IPS DF 6.9 (cell line): ENCODE measurements around the gene ANO9.
A peak's percentile ranks its signal among the peaks of the same experiment; 100 is the strongest.
"Not testable (repeated sequence)": the region's sequence is repeated elsewhere in the genome, so short reads cannot be mapped to it uniquely, and the experiment has no call there.

Source experiments
- DNase-seq: peaks from one replicate; pipeline ENCODE4 v3.0.0-alpha.2; 2013; ENCODE audit warnings: low read depth, low spot score
- H3K27ac ChIP-seq: one replicate; pipeline ENCODE4 v1.5.1; 2013; ENCODE audit warnings: low read length, control low read depth
- H3K27me3 ChIP-seq: 2 replicates; pipeline ENCODE4 v1.6.1; 2013; ENCODE audit warnings: mild to moderate bottlenecking, low read length; ENCODE audit not compliant: control insufficient read depth, insufficient read depth
- H3K36me3 ChIP-seq: 2 replicates; pipeline ENCODE4 v1.6.1; 2013; ENCODE audit warnings: low read length; ENCODE audit not compliant: control insufficient read depth, insufficient read depth
- H3K4me1 ChIP-seq: 2 replicates; pipeline ENCODE4 v1.6.1; 2013; ENCODE audit warnings: low read length; ENCODE audit not compliant: control insufficient read depth, insufficient read depth
- H3K4me3 ChIP-seq: 2 replicates; pipeline ENCODE4 v1.5.1; 2013; ENCODE audit warnings: mild to moderate bottlenecking, low read length
- H3K9me3 ChIP-seq: 2 replicates; pipeline ENCODE4 v1.6.1; 2013; ENCODE audit warnings: low read length, inconsistent platforms; ENCODE audit not compliant: control insufficient read depth, insufficient read depth
- WGBS: extraction: QIAGEN DNeasy Blood & Tissue Kit; methylation state at CpG from one replicate; pipeline ENCODE4 v1.1.7; 2013; ENCODE audit warnings: mixed read lengths, missing lambda C conversion rate; ENCODE audit not compliant: insufficient read length, insufficient coverage; 5-methylcytosine and 5-hydroxymethylcytosine counted together

The ANO9 gene

GRCh38 chr11:416051-416756 is 25.6 kb downstream of the ANO9 start:
- WGBS: no CpG with 5 or more reads among the region's 45 CpGs
- Histone ChIP-seq H3K4me1 (peaks cover 13% of the 10 kb centered on the region), H3K27ac (no peak overlapping the region), H3K36me3 (no peaks in the 10 kb centered on the region), H3K9me3 (no peaks in the 10 kb centered on the region), H3K27me3 (no peaks in the 10 kb centered on the region), H3K4me3 (peak overlapping the region; percentile 59; the same call in 1 of the 2 replicates)
- no peak for DNase-seq

- DNase-seq: no peak
- H3K4me3 ChIP-seq: no peak overlapping the region
- H3K36me3 ChIP-seq: no peaks in the 10 kb centered on the region
- no peaks in the 10 kb centered on the region for H3K27me3 ChIP-seq
- peaks cover 13% of the 10 kb centered on the region for H3K4me1 ChIP-seq
- H3K27ac ChIP-seq: no peak overlapping the region
- H3K9me3 ChIP-seq: no peaks in the 10 kb centered on the region
- WGBS: no CpG with 5 or more reads among the region's 5 CpGs
Measured at GRCh38 chr11:415640-416041, 26.2 kb downstream of the ANO9 start.

GRCh38 chr11:414318-414857 is 27.4 kb downstream of the ANO9 start:
- H3K27me3 ChIP-seq: no peaks in the 10 kb centered on the region
- H3K27ac ChIP-seq: no peak overlapping the region
- H3K4me1 ChIP-seq: peaks cover 13% of the 10 kb centered on the region
- WGBS: no CpG with 5 or more reads among the region's 9 CpGs
- H3K36me3 ChIP-seq: no peaks in the 10 kb centered on the region
- no peaks in the 10 kb centered on the region for H3K9me3 ChIP-seq
- H3K4me3 ChIP-seq: no peak overlapping the region
- DNase-seq: no peak

GRCh38 chr11:413120-414081 is 28.4 kb downstream of the ANO9 start:
- Histone ChIP-seq H3K4me3 (no peak overlapping the region), H3K27me3 (no peaks in the 10 kb centered on the region), H3K36me3 (no peaks in the 10 kb centered on the region), H3K4me1 (peaks cover 13% of the 10 kb centered on the region), H3K27ac (no peak overlapping the region), H3K9me3 (no peaks in the 10 kb centered on the region)
- no CpG with 5 or more reads among the region's 14 CpGs for WGBS
- DNase-seq: no peak

- no CpG with 5 or more reads among the region's 15 CpGs for WGBS
- Histone ChIP-seq H3K4me1 (peaks cover 14% of the 10 kb centered on the region), H3K27ac (no peak overlapping the region), H3K9me3 (no peaks in the 10 kb centered on the region), H3K27me3 (no peaks in the 10 kb centered on the region), H3K36me3 (peaks cover 1% of the 10 kb centered on the region; the same call in 1 of the 2 replicates), H3K4me3 (no peak overlapping the region)
- DNase-seq: no peak
Measured at GRCh38 chr11:412641-413119, 29.1 kb downstream of the ANO9 start.

- DNase-seq, H3K27ac ChIP-seq, H3K4me3 ChIP-seq, H3K36me3 ChIP-seq, H3K27me3 ChIP-seq, H3K9me3 ChIP-seq: not testable (repeated sequence)
- no CpG with 5 or more reads among the region's 11 CpGs for WGBS
- H3K4me1 ChIP-seq: peaks cover 17% of the 10 kb centered on the region
Measured at GRCh38 chr11:411520-411919, 30.3 kb downstream of the ANO9 start.

GRCh38 chr11:410711-411110 is 31.1 kb downstream of the ANO9 start:
- H3K36me3 ChIP-seq, DNase-seq, H3K27ac ChIP-seq, H3K4me3 ChIP-seq, H3K27me3 ChIP-seq, H3K9me3 ChIP-seq: not testable (repeated sequence)
- WGBS: no CpG with 5 or more reads among the region's 13 CpGs
- peaks cover 12% of the 10 kb centered on the region for H3K4me1 ChIP-seq

GRCh38 chr11:409600-410483 is 32.0 kb downstream of the ANO9 start:
- H3K9me3 ChIP-seq: no peaks in the 10 kb centered on the region
- H3K27ac ChIP-seq: no peak overlapping the region
- H3K4me3 ChIP-seq: no peak overlapping the region
- H3K4me1 ChIP-seq: peaks cover 9% of the 10 kb centered on the region
- peaks cover 5% of the 10 kb centered on the region; the same call in 1 of the 2 replicates for H3K36me3 ChIP-seq
- DNase-seq: no peak
- no CpG with 5 or more reads among the region's 18 CpGs for WGBS
- H3K27me3 ChIP-seq: no peaks in the 10 kb centered on the region

- no peaks in the 10 kb centered on the region for H3K9me3 ChIP-seq
- H3K27me3 ChIP-seq: no peaks in the 10 kb centered on the region
- peaks cover 9% of the 10 kb centered on the region; the same call in 1 of the 2 replicates for H3K36me3 ChIP-seq
- H3K27ac ChIP-seq: no peak overlapping the region
- peaks cover 4% of the 10 kb centered on the region for H3K4me1 ChIP-seq
- no CpG with 5 or more reads among the region's 7 CpGs for WGBS
- no peak for DNase-seq
- no peak overlapping the region for H3K4me3 ChIP-seq
Measured at GRCh38 chr11:409008-409599, 32.7 kb downstream of the ANO9 start.
